Panc1 (cell line): ENCODE results near the gene HM13.

Experiments
- CTCF ChIP-seq: fragments of 450-650 bp; IDR thresholded peaks from 2 replicates; pipeline ENCODE4 v1.5.1; 2017; ENCODE audit warnings: mild to moderate bottlenecking
- POLR2AphosphoS5 ChIP-seq: IDR thresholded peaks from 2 replicates; pipeline ENCODE4 v1.6.1; 2012; ENCODE audit warnings: mild to moderate bottlenecking, low read depth, low read length, moderate library complexity
- REST ChIP-seq, 2 experiments: IDR thresholded peaks; 2 replicates each; pipeline ENCODE4 v1.6.1; 2011 to 2012; ENCODE audit warnings: low read depth in 2 of 2, control low read depth in 1 of 2, low read length in 1 of 2, mild to moderate bottlenecking in 1 of 2, moderate library complexity in 1 of 2; ENCODE audit not compliant: insufficient read depth in 1 of 2
- SIN3A ChIP-seq: IDR thresholded peaks from 2 replicates; pipeline ENCODE4 v1.6.1; 2012; ENCODE audit warnings: low read depth, mild to moderate bottlenecking, low read length, moderate library complexity, borderline replicate concordance; ENCODE audit not compliant: insufficient read depth
- TCF7L2 ChIP-seq: IDR thresholded peaks from 2 replicates; pipeline ENCODE4 v1.6.1; 2011; ENCODE audit warnings: mild to moderate bottlenecking, low read depth, low read length, inconsistent platforms

- TF ChIP-seq CTCF = no peak
- no peak for TF ChIP-seq POLR2AphosphoS5
- no peak for TF ChIP-seq SIN3A
- TF ChIP-seq REST (IDR thresholded peaks at IDR 0.05; ENCODE audit: insufficient read depth in 1 of 2, low read depth in 2 of 2, low read length in 1 of 2) = no peak
- no peak for TF ChIP-seq TCF7L2
Measured at GRCh38 chr20:31485450-31486339, 28.5 kb upstream of the HM13 start.
